HG03521 (cell line): ENCODE data around the gene CHN1.

Experiments used
- ATAC-seq: cut with Tn5 transposase; IDR thresholded peaks from one replicate; pipeline ENCODE4 v1.9.1; 2021; ENCODE audit warnings: mild to moderate bottlenecking, moderate library complexity; ENCODE audit not compliant: unreplicated experiment

The CHN1 gene

DNA sequence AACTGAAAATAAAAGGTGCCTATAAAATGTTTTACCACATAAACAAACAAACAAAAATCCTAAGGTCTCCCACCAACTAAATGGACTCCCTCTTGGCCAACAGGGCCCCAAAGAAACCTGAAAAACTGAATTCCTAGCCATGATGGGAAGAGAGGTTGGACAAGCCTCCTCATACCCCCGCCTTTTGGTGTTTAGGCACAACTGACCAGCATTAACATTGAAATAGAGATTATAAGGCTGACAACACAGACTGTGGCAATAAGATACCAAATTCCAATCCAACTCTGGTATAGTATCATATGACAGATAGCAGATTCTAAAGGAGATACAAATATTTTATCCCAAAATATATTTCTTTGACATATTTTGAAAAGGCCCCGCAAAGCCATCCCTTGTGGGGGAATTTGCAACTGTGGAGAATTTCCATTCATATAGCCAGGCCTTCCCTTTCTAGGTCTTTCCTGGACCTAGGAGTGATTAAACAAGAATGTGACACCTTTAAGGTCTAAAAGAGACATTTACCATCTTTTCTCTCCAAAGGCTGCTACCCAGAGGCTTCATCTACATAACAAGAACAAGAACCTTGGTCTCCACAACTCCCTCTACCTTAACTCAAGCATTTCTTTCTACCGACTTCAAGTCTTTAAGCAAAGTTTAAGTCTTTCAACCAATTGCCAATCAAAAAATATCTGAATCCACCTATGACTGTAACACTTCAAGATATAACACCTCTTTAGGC is 80.0 kb downstream of the CHN1 start:
- no peak for ATAC-seq

DNA sequence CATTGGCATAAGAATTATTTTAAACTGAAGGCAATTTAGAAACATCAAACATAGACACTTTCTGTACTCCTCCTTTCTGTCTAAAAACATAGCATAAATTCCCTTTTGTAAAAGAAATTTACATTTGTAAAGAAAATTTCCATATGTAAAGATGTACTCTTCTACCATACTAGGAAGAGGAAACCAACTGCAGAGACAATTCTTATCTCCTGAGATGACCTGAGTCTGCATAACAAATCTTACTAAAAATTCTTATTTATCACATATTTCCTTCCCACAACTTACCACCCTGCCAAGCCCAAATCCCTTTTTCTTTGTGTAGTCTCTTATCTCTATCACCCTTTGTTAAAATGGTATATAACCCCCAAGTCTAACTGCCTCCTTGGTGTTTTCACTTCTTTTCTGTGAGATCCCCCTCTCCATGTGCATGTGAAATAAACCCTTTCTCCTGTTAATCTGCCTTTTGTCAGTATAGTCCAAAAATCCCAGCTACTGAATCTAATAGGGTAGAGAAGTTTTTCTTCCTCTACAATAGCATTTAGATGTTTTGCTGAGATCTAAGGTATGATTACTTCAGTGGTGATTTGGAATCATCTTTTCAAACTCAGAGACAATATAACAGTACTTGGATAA is 81.0 kb downstream of the CHN1 start:
- no peak for ATAC-seq

DNA sequence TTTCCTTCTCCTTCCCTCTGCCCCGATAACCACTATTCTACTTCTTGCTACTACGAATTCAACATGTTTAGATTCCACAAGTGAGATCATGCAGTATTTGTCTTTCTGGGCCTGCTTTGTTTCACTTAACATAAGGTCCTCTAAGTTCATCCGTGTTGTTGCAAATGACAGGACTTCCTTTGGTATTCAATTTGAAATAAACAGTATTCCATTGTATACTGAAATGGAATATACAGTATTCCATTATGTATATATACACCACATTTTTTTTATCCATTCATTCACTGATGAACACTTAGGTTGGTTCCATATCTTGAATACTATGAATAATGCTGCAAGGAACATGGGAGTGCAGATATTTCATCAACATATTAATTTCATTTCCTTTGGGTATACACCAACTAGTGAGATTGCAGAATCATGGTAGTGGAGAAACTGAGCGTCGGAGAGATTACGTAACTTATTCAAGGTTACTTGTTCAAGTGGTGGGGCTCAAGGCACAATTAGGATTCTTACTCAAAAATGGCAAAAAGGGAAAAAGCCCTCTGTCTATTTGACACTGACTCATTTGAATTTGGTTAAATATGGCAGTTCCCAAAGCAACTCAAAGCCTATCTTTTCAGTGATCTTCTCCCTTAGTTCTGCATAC is 85.1 kb downstream of the CHN1 start:
- no peak for ATAC-seq

DNA sequence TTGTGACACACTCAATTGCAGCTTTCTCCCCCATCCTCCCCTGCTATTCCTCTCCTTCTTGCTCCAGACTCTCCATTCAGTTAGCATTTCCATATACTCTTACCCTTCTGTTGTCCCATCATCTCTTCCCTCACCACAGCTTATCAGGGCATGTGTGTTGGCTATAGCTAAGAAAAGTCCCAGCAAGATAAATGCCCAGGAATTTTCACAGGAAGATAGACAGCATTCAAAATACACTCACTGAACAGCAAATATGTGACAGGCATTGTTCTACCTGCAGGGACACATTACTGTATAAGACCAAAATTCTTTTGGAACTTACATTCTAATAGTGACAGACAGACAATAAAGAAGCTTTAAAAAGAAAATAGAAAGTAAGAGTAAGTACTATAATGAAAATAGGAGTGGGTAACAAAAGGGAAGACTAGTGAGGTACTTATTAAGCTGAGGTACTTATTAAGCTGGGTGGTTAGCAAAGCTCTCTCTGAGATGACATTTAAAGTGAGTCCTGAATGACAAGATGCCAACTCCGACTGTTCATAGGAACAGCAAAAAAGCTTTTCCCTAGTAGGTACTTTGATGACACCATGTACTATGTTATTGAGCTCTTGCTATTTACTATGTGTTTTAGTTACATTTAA is 86.2 kb downstream of the CHN1 start:
- ATAC-seq: no peak

DNA sequence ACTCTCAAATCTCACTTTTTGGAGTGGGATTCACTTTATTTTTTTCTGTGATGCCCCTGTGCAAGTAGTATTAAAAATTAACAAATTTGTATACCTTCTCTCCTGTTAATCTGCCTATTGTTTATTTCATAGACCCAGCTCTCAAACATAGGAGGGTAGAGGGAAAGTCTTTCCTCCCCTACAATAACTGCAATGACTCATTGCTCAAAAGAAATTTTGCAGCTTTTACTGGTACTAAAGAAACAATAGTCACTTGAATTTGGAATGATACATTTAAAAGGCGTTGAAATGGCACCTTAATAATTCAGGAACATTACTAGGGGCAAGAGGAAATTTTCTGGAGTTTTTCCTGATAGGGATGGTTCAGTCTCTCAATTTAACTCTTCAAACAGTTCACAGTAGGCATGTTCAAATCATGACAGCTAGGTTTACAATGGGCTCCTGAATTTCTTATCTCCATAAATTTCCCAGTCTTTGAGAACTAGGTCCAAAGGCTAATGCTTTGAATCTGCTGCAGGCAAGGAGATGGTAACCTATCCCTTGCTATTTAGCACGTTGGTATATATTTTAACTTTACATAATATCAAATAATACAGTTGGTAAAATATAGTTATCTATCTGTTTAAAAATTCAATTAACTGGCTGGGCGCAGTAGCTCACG is 88.8 kb downstream of the CHN1 start:
- no peak for ATAC-seq

DNA sequence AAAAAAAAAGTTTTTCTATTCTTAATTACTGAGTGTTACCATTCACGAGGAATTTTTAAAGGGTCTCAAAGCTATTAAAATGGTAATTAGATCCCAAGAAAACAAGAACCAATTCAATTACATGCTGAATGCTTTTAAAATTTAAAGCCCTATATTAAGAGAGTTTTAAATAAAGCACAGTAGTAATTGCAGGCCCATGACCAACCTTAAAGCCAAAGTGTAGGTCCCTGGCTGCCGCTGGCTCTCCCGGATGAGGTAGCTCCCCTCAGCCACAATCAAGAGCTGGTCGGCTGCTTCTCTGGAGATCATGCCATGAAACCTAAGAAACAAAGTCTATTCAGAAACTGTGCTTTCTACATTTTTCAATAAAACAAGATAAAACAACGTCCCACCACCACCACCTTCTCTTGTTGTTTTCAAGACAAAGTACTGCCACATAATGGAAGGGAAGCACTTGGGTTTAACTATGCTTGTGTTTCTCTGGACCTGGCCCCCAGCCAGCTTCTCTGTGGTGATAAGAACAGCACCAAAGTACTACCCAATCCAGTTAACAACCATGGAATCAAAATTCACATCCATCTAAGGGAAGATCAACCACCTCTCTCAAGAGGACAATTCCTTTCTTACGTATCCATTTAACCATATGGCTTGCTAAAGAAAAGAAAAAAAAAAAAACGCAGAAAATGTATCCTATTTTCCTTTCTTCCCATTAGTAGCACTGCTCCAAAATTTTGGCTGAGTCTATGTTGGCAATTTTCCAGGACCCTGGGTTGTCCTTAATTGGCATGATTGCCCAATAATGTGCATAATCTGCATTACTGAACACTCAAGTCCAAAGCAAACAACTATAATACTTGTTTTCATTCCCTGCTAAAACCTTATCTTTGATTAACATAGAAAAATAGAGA is 90.1 kb downstream of the CHN1 start:
- ATAC-seq: no peak

DNA sequence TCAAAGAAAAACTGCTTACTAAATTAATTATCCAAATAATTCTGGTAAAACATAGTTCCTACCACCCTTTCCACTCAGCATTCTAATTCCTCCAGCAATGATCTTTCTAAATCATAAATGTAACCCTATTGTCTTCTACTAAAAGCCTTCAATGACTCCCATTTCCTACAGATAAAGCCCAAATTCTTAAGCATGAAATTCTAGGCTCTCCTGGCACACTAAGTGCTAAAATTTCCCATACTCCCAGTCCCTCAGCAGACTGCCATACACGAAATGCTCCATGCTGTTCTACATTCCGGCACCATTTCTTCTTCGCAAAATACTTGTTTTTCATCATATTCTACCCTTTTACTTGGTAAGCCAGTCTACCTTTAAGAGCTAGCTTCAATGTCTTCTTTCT is 96.9 kb downstream of the CHN1 start:
- ATAC-seq: no peak

DNA sequence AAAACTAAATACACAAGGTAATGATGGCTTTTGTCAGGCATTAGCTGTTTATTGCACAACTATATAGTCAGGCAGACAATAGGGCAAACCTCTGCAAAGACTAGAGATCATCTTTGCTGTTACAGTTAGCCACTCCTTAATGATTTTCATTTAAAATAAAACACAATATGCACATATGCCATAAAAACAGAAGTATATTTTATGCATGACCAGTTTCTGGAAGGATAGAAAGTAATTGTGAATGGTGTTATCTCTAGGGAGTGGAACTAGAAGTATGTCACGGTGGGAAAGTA is 102.0 kb downstream of the CHN1 start:
- ATAC-seq: no peak

DNA sequence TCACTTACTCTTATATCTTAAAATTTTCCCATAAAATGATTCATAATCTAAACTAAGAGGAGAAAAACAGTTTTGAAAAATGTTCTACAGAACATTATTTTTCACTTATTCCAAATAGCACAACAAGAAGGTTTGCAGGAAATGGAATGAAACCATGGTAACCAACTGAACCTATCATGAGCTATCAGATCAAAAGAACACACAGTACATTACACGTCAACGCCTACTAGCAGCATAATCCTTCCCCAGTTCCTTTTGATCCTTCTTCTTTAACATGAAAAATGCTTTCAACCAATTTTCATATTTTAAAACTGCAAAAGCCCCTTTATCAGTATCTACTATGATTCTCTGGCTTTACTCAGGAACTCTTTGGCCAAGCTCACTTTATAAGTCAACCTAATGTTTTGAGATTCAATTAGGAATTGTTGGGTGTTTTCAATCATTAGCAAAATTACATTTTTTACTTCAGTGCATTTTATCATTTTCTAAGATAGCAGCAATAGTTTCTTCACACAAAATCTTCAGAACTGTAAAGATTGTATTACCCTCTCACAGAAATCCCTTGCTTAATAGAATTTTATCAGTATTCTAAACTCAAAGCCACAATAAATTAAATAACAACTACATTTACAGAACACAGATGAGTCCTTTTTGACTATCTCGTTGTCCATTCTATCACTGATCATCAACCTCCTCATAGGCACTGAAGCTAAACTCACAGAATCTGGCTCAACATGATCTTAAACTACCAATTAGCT is 102.5 kb downstream of the CHN1 start:
- no peak for ATAC-seq

DNA sequence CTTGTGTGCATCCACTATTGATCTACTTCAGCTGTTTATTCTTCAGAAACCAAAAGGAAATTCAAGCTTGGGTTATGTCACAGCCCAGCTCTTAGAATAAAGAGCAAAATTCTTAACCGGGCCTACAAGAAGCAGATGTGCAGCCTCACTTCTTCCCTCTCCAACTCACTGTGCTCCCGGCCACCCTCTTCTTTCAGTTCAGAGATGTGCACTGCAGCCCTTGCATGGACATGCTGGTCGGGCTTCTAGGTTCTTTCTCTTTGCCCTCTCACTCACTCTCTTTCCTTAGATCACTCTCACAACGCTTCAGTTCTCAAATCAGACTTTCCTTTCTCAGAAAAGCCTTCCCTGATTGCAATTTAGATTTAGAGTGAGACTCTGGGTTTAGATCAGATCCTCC is 104.1 kb downstream of the CHN1 start:
- ATAC-seq: no peak

DNA sequence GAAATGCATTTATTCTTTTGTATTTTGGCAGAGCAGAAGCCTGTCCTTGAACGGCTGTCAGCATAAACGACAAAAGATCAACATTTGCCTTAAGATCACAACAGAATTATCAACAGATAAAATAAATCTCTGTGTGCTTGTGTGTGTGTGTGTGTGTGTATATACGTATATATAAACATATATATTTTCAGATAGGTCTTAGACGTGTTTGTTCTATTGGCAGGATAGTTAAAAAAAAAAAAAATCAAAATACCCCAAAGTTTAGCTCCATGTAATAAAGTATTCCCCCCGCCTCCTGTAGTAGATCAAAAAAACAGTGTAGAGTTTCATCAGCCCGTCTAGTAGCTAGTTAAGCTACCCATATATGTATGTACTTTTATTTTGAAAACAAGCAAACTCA is 107.9 kb downstream of the CHN1 start:
- no peak for ATAC-seq

DNA sequence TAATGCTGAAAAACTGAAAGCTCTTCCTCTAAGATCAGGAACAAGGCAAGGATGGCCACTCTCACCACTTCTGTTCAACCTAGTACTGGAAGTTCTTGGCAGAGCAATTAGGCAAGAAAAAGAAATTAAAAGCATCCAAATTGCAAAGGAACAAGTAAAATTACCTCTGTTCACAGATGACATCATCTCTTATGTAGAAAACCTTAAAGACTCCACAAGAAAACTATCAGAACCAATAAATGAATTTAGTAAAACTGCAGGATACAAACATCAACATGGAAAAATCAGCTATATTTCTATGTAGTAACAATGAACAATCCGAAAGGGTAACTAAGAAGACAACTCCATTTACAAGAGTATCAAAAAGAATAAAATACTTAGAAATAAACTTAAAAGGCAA is 112.2 kb downstream of the CHN1 start:
- no peak for ATAC-seq

DNA sequence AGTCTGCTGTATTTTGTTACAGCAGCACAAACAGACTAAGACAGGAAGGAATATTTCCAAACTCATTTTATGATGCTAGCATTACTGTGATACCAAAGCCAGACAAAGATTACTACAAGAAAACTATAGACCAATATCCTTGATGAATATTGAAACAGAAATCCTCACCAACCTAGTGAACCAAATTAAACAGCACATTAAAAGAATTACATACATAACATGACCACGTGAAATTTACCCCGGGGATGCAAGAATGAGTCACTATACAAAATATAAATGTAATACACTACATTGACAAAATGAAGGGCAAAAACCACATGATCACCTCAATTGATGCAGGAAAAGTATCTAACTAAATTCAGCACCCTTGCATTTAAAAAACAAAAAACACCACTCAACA is 112.6 kb downstream of the CHN1 start:
- no peak for ATAC-seq

DNA sequence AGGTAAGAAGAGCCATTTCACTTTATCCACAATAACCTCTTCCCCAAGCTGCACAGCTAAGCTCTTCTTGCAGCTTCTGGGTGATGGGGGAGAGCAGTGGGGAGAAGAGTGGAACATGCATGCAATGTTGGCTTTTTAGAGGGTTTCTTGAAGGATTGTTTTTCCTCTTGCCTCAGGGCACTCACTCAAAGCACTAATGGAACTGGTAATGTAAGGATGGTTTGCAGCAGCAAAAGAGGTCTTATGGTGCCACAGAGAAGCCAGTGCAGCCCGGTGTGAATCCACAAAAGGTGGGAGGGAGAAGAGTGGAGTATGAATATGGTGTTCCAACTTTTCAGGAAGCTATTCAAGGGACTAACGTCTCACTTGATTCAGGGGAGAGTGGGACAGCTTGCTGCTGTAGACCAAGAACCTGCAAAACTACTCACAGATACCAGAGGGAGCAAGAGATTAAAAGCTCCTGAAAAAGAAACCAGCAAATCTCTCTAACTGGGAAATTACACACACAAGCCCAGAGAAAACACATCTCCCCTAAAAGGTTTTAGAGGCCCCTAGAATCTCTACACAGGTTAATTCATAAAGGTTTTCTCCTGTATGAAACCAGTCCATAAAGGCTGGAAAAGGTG is 116.4 kb downstream of the CHN1 start:
- no peak for ATAC-seq

DNA sequence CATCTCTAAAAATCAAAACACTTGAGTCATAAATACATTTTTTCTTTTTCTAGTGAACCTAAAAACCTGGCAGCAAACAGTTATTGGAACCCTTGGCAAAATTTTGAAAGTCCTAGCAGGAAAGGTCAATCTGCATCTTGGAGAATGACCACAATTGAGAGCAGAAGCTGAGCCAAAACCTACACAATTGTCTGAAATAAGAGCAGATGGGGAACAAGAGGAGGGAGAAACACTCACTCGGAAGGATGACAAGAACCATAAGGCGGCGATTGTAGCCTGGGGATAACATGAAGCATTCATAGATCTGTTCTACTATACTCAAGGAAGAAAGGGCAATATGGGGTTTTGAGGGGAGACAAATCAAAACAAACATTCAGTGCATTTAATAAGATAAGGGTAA is 117.0 kb downstream of the CHN1 start:
- no peak for ATAC-seq

DNA sequence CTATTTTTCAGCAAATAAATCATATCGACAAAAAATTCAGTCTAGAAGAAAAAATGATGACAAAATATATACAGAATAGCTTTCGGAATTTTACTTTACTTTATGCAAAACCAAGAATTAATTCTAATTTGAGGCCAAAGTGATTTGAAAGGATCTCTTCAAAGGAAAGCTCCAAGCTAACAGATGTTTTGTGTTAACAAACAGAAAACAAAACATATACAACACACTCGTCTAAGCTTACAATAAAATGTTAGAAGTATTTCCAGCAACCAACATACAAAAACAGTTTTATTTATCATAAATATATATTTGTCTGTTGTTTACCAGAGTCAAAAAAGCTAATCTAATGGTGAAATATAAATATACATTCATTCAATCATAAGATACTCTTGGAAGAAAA is 122.8 kb downstream of the CHN1 start:
- no peak for ATAC-seq

DNA sequence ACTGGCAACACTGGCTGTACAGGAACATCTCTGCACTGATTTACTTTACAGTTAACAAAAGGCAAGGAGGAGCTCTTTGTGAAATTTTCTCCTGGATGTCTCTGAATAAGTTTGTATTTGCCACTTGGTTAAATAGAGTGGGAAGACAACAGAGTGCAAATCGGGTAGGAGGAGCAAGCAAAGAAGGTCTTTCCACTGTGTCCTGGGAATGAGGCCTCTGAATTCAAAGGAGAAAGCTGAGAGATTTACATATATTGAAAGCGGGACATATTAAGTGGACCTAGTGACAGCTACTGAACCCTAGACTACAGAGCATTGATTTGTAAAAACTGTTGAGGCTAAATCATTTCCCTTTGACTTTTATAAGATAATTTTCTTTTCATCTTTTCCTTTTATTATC is 123.5 kb downstream of the CHN1 start:
- ATAC-seq: no peak

DNA sequence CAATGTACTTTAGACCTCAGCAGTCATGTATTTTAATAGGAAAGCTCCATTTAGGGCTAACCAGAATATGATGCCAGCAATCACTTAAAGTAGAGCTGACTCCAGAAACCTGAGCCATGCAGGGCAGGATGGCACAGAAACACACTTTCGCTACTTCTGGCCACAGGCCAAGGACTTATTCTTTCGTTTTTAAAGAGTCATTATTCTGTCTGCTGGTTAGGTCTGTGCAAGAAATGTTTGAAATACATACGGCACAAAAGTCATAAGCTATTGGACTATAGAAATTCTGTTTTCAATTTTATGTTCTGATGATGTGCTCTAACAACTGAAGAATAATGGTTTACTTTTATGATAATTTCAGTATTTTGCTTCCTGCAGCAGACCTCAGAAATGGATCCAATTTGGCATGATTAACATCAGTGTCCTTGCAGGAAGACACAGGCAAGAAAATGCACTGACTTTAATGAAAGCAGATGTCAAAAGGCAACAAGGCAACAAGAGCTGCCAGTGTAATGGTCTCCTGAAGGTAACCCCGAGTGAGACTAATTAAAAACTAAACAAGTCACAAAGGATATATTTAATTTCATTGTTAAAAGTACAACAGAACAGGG is 126.5 kb downstream of the CHN1 start:
- no peak for ATAC-seq

DNA sequence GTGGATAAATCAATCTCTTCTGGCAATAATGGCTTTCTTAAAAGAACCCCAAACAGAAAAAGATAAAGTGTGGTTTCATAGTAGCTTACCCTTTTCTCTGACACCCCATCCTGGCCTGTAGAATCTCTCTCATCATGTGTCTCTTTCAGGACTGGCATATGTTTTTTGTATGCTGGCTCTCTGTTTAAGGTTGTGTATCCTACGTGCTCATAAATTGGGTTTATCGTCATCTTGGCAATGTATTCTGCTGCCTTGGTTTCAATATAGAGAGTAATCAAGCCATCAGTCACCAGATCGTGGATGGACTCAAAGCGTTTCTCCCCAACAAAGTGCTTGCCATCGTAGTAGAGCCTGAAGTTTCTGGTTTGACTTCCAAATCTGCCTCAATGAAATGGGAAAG is 127.4 kb downstream of the CHN1 start:
- no peak for ATAC-seq
